HAP-1 (cell line): ENCODE results near the gene CCNE1.
"Not testable (repeated sequence)": the region's sequence is repeated elsewhere in the genome, so short reads cannot be mapped to it uniquely, and the experiment has no call there.

ENCODE experiments used
- DNase-seq, 2 experiments: peaks; one replicate each; pipeline ENCODE4 v3.0.0-alpha.2; 2016 to 2020; ENCODE audit warnings: low spot score in 2 of 2
- H3K27me3 ChIP-seq: fragments of 250-450 bp; sonication (Bioruptor Pico); 2 replicates; pipeline ENCODE4 v1.5.1; 2020; ENCODE audit warnings: low read depth, mild to moderate bottlenecking, moderate library complexity
- H3K36me3 ChIP-seq: fragments of 250-450 bp; sonication (Bioruptor Pico); replicated peaks from 2 replicates; pipeline ENCODE4 v1.5.1; 2020; ENCODE audit warnings: mild to moderate bottlenecking
- H3K4me1 ChIP-seq: fragments of 250-450 bp; sonication (Bioruptor Pico); 2 replicates; pipeline ENCODE4 v1.5.1; 2020; ENCODE audit warnings: mild to moderate bottlenecking
- H3K4me3 ChIP-seq: fragments of 250-450 bp; sonication (Bioruptor Pico); 2 replicates; pipeline ENCODE4 v1.5.1; 2020; ENCODE audit warnings: mild to moderate bottlenecking, moderate library complexity
- H3K9me3 ChIP-seq: fragments of 250-450 bp; sonication (Bioruptor Pico); 2 replicates; pipeline ENCODE4 v1.5.1; 2020; ENCODE audit warnings: mild to moderate bottlenecking, moderate library complexity
- in situ Hi-C: fragments of 300-500 bp; cut with MboI; formaldehyde crosslinking; loops from 3 replicates; pipeline ENCODE4 v1.14.3; 2020; ENCODE audit warnings: low sequenced_read_pairs, inconsistent platforms, mixed read lengths

Gene CCNE1

DNA sequence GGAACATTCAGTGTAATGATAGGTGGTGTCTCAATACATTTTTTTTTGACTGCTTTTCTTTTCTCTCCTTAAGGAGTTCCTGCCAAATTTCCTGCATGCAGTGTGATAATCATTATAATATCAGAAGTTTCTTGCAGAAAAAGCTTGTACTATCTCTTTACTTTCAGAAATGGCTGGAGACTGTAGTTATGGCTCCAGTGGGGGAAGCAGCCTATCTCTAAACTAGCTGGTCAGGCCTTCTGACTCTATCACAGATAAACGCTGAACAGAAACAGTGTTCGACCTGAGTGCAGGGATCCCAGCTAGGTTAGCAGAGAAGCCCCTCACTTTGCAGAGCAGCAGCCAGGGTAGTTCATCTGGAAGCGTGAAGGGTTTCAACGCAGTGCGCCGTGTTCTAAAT, 1.9 kb downstream of the CCNE1 start:
- H3K27me3 ChIP-seq = no peaks in the 10 kb centered on the region
- peaks cover 11% of the 10 kb centered on the region for H3K4me1 ChIP-seq
- peaks cover 17% of the 10 kb centered on the region for H3K36me3 ChIP-seq
- in situ Hi-C loops = no loop called here
- H3K9me3 ChIP-seq = no peaks in the 10 kb centered on the region
- DNase-seq = no peak
- H3K4me3 ChIP-seq = no peak overlapping the region

DNA sequence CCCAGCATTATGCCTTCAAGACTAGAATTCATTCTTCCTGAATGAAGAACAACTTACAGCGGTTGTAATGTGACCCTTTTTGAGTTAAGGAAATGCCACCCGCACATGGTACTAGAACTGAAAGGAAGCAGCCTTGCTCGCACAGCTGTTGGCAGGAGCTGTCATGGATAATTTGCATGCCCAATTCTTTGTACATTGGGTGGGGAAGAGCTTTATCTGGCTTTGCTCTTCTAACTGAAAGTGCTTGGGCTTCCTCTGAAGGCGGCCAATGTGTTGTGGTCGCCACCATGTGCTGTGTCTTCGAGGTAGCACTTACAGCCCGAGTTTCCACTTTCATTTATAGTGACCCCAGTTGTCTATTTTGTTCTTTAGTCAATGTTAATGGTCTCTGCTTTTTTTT, 3.4 kb downstream of the CCNE1 start:
- in situ Hi-C loops = no loop called here
- Histone ChIP-seq H3K9me3 (no peaks in the 10 kb centered on the region), H3K36me3 (peaks cover 30% of the 10 kb centered on the region), H3K27me3 (no peaks in the 10 kb centered on the region), H3K4me1 (peaks cover 11% of the 10 kb centered on the region), H3K4me3 (no peak overlapping the region)
- no peak for DNase-seq

DNA sequence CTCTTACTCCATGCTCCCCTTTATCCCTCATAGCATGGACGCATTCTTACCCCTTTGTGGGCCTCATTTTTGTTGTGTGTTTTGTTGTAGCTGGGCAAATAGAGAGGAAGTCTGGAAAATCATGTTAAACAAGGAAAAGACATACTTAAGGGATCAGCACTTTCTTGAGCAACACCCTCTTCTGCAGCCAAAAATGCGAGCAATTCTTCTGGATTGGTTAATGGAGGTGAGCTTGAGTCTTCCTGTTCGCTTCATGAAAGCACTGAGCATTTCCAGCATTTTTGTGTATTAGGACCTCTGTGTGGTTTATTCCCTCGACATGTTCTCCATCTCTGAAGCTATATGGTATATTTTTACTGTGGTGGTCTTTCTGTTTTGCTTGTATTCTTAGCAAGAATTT, 5.5 kb downstream of the CCNE1 start:
- H3K27me3 ChIP-seq = no peaks in the 10 kb centered on the region
- H3K4me1 ChIP-seq = peaks cover 6% of the 10 kb centered on the region; the same call in 1 of the 2 replicates
- H3K9me3 ChIP-seq = no peaks in the 10 kb centered on the region
- DNase-seq = no peak
- H3K4me3 ChIP-seq = no peak overlapping the region
- in situ Hi-C loops = no loop called here
- peaks cover 44% of the 10 kb centered on the region for H3K36me3 ChIP-seq

DNA sequence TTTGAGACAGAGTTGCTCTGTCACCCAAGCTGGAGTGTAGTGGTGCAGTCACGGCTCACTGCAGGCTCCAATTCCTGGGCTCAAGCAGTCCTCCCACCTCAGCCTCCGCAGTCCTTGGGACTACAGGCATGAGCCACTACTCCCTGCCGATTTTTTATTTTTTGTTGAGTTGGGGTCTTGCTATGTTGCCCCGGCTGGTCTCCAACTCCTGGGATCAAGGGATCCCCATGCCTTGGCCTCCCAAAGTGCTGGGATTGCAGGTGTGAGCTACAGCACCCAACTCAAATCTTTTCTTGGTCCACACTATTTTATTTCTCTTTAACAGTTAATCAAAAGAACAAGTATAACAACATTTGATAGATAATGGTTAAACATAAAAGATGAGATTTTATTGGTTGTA, 7.5 kb downstream of the CCNE1 start:
- DNase-seq = no peak
- H3K27me3 ChIP-seq = no peaks in the 10 kb centered on the region
- H3K36me3 ChIP-seq = peaks cover 58% of the 10 kb centered on the region
- no peaks in the 10 kb centered on the region for H3K9me3 ChIP-seq
- H3K4me1 ChIP-seq = no peaks in the 10 kb centered on the region
- no peak overlapping the region for H3K4me3 ChIP-seq
- in situ Hi-C loops = no loop called here

DNA sequence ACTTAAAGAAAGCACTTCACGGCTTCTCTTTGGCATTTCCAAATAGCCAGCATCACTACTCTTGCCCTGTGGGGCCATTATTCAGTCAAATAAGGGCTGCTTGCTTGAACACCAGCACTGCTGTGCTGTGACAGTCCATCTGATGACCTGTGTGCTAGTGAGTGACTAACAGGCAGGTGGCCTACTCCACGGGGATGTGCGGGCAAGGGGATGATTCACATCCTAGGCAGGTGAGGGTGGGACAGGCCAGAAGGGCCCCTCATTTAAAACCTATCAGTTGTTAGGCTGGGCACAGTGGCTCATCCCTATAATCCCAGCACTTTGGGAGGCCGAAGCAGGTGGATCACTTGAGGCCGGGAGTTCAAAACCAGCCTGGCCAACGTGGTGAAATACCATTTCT, 8.2 kb downstream of the CCNE1 start:
- in situ Hi-C loops = no loop called here
- peaks cover 54% of the 10 kb centered on the region for H3K36me3 ChIP-seq
- no peaks in the 10 kb centered on the region for H3K9me3 ChIP-seq
- no peaks in the 10 kb centered on the region for H3K4me1 ChIP-seq
- no peak overlapping the region for H3K4me3 ChIP-seq
- no peaks in the 10 kb centered on the region for H3K27me3 ChIP-seq
- DNase-seq = no peak

DNA sequence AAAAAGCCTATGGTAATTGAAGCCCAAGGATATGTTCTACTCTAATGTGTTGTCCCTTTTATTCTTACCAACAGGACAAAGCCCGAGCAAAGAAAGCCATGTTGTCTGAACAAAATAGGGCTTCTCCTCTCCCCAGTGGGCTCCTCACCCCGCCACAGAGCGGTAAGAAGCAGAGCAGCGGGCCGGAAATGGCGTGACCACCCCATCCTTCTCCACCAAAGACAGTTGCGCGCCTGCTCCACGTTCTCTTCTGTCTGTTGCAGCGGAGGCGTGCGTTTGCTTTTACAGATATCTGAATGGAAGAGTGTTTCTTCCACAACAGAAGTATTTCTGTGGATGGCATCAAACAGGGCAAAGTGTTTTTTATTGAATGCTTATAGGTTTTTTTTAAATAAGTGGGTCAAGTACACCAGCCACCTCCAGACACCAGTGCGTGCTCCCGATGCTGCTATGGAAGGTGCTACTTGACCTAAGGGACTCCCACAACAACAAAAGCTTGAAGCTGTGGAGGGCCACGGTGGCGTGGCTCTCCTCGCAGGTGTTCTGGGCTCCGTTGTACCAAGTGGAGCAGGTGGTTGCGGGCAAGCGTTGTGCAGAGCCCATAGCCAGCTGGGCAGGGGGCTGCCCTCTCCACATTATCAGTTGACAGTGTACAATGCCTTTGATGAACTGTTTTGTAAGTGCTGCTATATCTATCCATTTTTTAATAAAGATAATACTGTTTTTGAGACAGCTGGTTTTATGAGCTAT, 12.0 kb downstream of the CCNE1 start:
- H3K9me3 ChIP-seq = no peaks in the 10 kb centered on the region
- H3K4me1 ChIP-seq = no peaks in the 10 kb centered on the region
- H3K36me3 ChIP-seq = peaks cover 41% of the 10 kb centered on the region
- H3K27me3 ChIP-seq = no peaks in the 10 kb centered on the region
- no peak for DNase-seq
- in situ Hi-C loops = no loop called here
- H3K4me3 ChIP-seq = no peak overlapping the region

DNA sequence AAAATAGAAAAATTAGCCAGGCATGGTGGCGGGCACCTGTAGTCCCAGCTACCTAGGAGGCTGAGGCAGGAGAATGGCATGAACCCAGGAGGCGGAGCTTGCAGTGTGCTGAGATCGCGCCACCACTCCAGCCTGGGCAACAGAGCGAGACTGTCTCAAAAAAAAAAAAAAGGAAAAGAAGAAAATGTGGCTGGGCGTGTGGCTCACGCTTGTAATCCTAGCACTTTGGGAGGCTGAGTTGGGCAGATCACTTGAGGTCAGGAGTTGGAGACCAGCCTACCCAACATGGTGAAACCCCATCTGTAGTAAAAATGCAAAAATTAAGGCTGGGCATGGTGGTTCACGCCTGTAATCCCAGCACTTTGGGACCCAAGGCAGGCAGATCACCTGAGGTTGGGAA, 13.5 kb downstream of the CCNE1 start:
- H3K27me3 ChIP-seq, H3K9me3 ChIP-seq, in situ Hi-C loops, H3K4me1 ChIP-seq, DNase-seq, H3K4me3 ChIP-seq: not testable (repeated sequence)
- H3K36me3 ChIP-seq = peaks cover 28% of the 10 kb centered on the region

DNA sequence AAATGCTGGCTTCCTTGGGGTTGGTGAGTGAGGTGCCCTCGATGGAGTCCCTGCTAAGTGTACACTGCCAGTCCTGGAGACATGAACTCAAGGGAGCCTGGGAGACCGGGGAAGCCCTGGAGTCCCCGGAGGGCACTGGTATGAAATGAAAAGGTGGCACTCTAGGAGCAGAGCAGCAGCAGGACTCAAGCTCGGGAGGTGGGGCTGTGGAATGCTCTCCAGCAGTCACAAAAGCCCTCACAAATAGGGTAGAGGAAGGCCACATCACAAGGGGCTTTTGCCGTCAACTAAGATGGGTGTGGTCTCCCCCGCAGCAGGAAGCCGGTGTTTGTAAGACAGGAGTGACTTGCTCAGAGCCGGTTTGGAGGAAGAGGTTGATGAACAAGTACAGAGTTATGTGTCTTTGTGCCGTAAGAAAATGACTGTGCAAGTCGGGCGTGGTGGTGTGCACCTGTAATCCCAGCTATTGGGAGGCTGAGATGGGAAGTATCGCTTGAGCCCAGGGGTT, 19.3 kb downstream of the CCNE1 start:
- no peaks in the 10 kb centered on the region for H3K9me3 ChIP-seq
- in situ Hi-C loops = no loop called here
- no peak overlapping the region for H3K4me3 ChIP-seq
- DNase-seq = no peak
- no peaks in the 10 kb centered on the region for H3K4me1 ChIP-seq
- H3K36me3 ChIP-seq = no peaks in the 10 kb centered on the region
- H3K27me3 ChIP-seq = peaks cover 7% of the 10 kb centered on the region; the same call in 1 of the 2 replicates

DNA sequence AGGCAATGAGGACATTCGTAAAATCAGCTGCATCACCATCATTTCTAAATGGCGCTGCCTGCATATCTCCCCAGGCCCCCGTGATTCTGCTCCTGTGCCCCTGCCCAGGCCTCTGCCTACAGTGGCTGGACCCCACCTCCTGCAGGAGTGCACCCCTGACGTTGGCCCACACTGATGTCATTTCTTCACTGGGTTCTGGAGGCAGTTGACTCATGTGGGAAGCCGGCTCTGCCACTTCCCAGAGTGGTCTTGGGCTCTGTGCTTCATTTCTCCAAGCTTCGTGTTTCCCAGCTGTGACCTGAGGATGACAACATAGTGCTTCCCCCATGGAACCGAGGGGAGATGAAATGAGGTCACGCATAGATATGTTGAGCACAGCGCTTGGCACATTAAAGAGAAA, 19.9 kb downstream of the CCNE1 start:
- no peaks in the 10 kb centered on the region for H3K9me3 ChIP-seq
- H3K36me3 ChIP-seq = no peaks in the 10 kb centered on the region
- in situ Hi-C loops = no loop called here
- H3K4me3 ChIP-seq = no peak overlapping the region
- no peaks in the 10 kb centered on the region for H3K4me1 ChIP-seq
- no peak for DNase-seq
- peaks cover 7% of the 10 kb centered on the region; the same call in 1 of the 2 replicates for H3K27me3 ChIP-seq

DNA sequence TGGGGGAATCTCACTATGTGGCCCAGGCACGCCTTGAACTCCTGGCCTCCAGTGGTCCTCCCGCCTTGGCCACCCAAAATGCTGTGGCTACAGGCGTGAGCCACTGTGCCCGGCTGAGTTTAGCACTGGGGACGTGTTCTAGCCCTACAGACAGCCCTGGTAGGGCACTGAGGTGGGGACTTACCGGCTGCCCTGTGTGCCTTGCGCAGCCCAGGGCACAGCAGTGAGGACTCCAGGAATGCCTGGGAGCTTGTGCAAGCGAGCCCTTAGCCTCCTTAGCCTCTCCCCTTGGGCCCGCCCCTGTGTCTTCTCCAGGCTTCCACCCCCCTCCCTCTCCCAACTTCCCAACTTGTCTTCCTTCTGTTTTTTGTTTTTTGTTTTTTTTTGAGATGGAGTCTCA, 21.0 kb downstream of the CCNE1 start:
- Histone ChIP-seq H3K4me1 (no peaks in the 10 kb centered on the region), H3K4me3 (no peak overlapping the region), H3K27me3 (peaks cover 7% of the 10 kb centered on the region; the same call in 1 of the 2 replicates), H3K36me3 (no peaks in the 10 kb centered on the region), H3K9me3 (no peaks in the 10 kb centered on the region)
- DNase-seq = no peak
- in situ Hi-C loops = no loop called here

DNA sequence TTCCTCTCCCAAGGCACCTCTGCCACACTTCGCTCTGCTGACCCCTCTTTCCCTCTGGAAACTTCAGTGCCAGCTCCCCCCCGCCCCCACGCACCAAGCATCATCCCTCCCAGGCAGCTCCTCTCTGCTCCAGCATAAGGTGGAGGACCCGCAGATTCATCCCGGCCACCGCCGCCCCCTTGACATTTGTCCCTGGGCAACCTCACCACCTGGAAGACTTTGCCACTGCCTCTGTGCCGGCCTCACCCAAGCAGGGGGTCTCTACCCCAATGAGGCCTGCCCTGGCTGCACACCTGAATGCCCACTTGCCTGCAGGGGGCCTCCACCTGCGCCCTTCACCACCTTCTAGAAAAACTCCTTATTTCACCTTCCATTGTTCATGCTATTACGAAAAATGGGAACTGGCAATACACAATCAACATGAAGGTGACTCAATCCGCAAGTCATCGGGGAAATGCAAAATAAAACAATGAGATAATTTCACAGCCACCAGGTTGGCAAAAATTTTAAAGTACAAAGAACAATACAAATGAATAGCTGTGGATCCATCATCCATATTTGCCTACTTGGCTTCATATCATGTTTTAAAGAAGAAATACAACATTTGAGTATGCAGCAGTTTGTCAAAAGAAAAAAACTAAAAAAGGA, 21.9 kb downstream of the CCNE1 start:
- no peak for DNase-seq
- Histone ChIP-seq H3K9me3 (no peaks in the 10 kb centered on the region), H3K27me3 (peaks cover 7% of the 10 kb centered on the region; the same call in 1 of the 2 replicates), H3K36me3 (no peaks in the 10 kb centered on the region), H3K4me1 (no peaks in the 10 kb centered on the region), H3K4me3 (no peak overlapping the region)
- in situ Hi-C loops = no loop called here

DNA sequence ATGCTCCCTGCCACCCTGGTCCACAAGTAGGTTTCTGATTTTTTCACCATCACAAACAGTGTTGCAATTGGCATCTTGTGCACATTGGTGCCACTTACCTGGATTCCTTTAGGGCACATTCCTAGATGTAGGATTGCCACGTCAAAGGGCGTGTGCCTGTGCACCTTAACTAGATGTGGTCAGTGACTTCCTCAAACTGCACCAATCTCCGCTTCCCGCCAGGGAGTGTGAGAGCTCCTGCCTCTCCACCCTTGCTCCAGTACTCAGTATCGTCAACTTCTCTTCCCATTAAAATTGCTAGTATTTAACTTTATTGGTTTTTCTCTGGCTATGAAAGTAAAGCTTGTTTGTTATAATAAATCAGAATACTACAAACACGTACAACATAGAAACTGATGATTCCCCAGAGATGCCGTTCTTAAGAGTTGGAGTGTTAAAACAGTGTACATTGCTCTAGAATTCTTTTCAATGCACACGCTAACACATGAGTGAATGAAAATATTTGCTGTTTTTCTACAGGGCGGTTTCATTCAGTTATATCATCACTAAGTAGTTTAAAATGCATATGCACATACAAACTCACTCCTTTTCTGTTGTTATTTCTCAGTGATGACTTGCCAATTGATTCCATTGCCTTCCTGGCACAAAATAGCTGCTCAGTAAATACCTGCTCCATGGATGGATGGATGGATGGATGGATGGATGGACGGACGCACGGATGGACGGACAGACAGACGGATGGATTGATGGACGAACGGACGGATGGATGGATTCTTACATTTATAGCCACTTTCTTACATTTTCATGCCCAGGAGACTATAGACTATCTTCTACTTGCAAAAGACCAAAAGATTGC, 23.4 kb downstream of the CCNE1 start:
- Histone ChIP-seq H3K9me3 (no peaks in the 10 kb centered on the region), H3K36me3 (no peaks in the 10 kb centered on the region), H3K4me1 (no peaks in the 10 kb centered on the region), H3K27me3 (peaks cover 7% of the 10 kb centered on the region; the same call in 1 of the 2 replicates), H3K4me3 (no peak overlapping the region)
- DNase-seq = no peak
- in situ Hi-C loops = no loop called here

DNA sequence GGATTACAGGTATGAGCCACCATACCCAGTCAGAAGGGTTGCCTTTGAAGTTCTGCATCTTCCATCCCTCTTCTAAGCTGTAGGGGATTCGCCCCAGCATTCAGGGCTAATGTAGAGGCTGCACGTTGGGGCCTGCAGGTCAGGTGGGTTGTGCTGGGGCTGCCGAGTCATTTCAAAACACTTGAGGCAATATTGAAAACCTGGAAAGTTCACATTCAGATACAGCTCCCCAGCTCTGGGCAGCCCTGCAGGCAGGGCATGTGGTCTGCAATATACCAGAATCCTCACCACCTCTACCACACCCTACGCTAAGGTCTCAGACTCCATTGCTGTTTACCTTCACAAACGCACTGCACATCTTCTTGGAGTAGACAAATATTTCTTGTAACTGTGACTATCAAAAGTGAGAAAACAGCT, 24.6 kb downstream of the CCNE1 start:
- Histone ChIP-seq H3K4me3 (no peak overlapping the region), H3K9me3 (no peaks in the 10 kb centered on the region), H3K4me1 (no peaks in the 10 kb centered on the region), H3K27me3 (peaks cover 7% of the 10 kb centered on the region; the same call in 1 of the 2 replicates), H3K36me3 (no peaks in the 10 kb centered on the region)
- no peak for DNase-seq
- in situ Hi-C loops = no loop called here
